Neuronal stem cell (in vitro differentiated cells): Measurements from ENCODE around the gene ANKRD28.
"Not testable (repeated sequence)": the region's sequence is repeated elsewhere in the genome, so short reads cannot be mapped to it uniquely, and the experiment has no call there.

Source experiments
- DNase-seq: peaks from one replicate; pipeline ENCODE4 v3.0.0-alpha.2; 2013; ENCODE audit warnings: low spot score
- H2AFZ ChIP-seq: one replicate; pipeline ENCODE4 v1.6.1; 2013; ENCODE audit warnings: mild to moderate bottlenecking, low read length, inconsistent platforms
- H2AK5ac ChIP-seq: 2 replicates; pipeline ENCODE4 v1.6.1; 2013; ENCODE audit warnings: low read depth, mild to moderate bottlenecking, inconsistent platforms, low read length, moderate library complexity, mixed read lengths
- H2BK120ac ChIP-seq: 2 replicates; pipeline ENCODE4 v1.6.1; 2013; ENCODE audit warnings: low read depth, mild to moderate bottlenecking, inconsistent platforms, low read length, moderate library complexity, mixed read lengths
- H2BK12ac ChIP-seq: one replicate; pipeline ENCODE4 v1.6.1; 2013; ENCODE audit warnings: low read length, inconsistent platforms
- H2BK15ac ChIP-seq: 2 replicates; pipeline ENCODE4 v1.6.1; 2013; ENCODE audit warnings: mild to moderate bottlenecking, low read length, inconsistent platforms, mixed read lengths
- H2BK5ac ChIP-seq: one replicate; pipeline ENCODE4 v1.6.1; 2013; ENCODE audit warnings: inconsistent platforms, mild to moderate bottlenecking, low read length, moderate library complexity
- H3K14ac ChIP-seq: one replicate; pipeline ENCODE4 v1.6.1; 2013; ENCODE audit warnings: low read length, inconsistent platforms
- H3K18ac ChIP-seq: 2 replicates; pipeline ENCODE4 v1.6.1; 2013; ENCODE audit warnings: low read length, inconsistent platforms
- H3K23ac ChIP-seq: 2 replicates; pipeline ENCODE4 v1.6.1; 2013; ENCODE audit warnings: low read depth, mild to moderate bottlenecking, mixed read lengths, low read length, inconsistent platforms; ENCODE audit not compliant: poor library complexity
- H3K27ac ChIP-seq: replicated peaks from 3 replicates; pipeline ENCODE4 v1.5.1; 2013; ENCODE audit warnings: low read length, inconsistent platforms
- H3K27me3 ChIP-seq, 3 experiments: 2 replicates each; pipeline ENCODE4 v1.6.1; 2013; ENCODE audit warnings: low read length in 3 of 3, mild to moderate bottlenecking in 2 of 3, inconsistent platforms in 1 of 3, low read depth in 1 of 3, mixed read lengths in 1 of 3, moderate library complexity in 1 of 3; ENCODE audit not compliant: control insufficient read depth in 3 of 3, insufficient read depth in 3 of 3
- H3K36me3 ChIP-seq, 2 donors: replicated peaks in 1 of 2; 2 replicates each; pipeline ENCODE4 v1.6.1; 2013; ENCODE audit warnings: low read length in 2 of 2; ENCODE audit not compliant: control insufficient read depth in 2 of 2, insufficient read depth in 2 of 2
- H3K4ac ChIP-seq: 2 replicates; pipeline ENCODE4 v1.6.1; 2013; ENCODE audit warnings: inconsistent platforms, mild to moderate bottlenecking, low read length, moderate library complexity
- H3K4me1 ChIP-seq, 2 donors: 1 replicate in 1 of 2; 2 replicates in 1 of 2; pipeline ENCODE4 v1.6.1; 2013; ENCODE audit warnings: low read length in 2 of 2, low read depth in 1 of 2; ENCODE audit not compliant: control insufficient read depth in 2 of 2, insufficient read depth in 1 of 2
- H3K4me2 ChIP-seq: one replicate; pipeline ENCODE4 v1.6.1; 2013; ENCODE audit warnings: mild to moderate bottlenecking, low read length, inconsistent platforms; ENCODE audit not compliant: insufficient read depth, poor library complexity, severe bottlenecking
- H3K4me3 ChIP-seq, 2 donors: 2 replicates each; pipeline ENCODE4 v1.5.1; 2013; ENCODE audit warnings: low read length in 2 of 2, mild to moderate bottlenecking in 2 of 2, inconsistent platforms in 1 of 2, moderate library complexity in 1 of 2
- H3K79me1 ChIP-seq: one replicate; pipeline ENCODE4 v1.6.1; 2013; ENCODE audit warnings: low read depth, mild to moderate bottlenecking, inconsistent platforms, low read length, moderate library complexity
- H3K9ac ChIP-seq: one replicate; pipeline ENCODE4 v1.6.1; 2013; ENCODE audit warnings: mild to moderate bottlenecking, low read depth, low read length, inconsistent platforms; ENCODE audit not compliant: poor library complexity
- H3K9me3 ChIP-seq, 2 donors: replicated peaks in 1 of 2; 2 replicates each; pipeline versions ENCODE3 to v1.6.1; 2013; ENCODE audit warnings: low read length in 2 of 2, mild to moderate bottlenecking in 2 of 2, inconsistent platforms in 1 of 2, low read depth in 1 of 2, mixed read lengths in 1 of 2, moderate library complexity in 1 of 2; ENCODE audit not compliant: control insufficient read depth in 2 of 2, insufficient read depth in 1 of 2
- H4K8ac ChIP-seq: one replicate; pipeline ENCODE4 v1.6.1; 2013; ENCODE audit warnings: low read depth, mild to moderate bottlenecking, inconsistent platforms, low read length, moderate library complexity
- H4K91ac ChIP-seq: one replicate; pipeline ENCODE4 v1.6.1; 2013; ENCODE audit warnings: low read length, low read depth, mild to moderate bottlenecking, inconsistent platforms; ENCODE audit not compliant: poor library complexity
- WGBS, 2 donors: extraction: QIAGEN DNeasy Blood & Tissue Kit; methylation state at CpG; one replicate each; pipeline ENCODE4 v1.1.7; 2013; ENCODE audit warnings: missing lambda C conversion rate in 2 of 2, mixed read lengths in 1 of 2; ENCODE audit not compliant: insufficient read length in 2 of 2, insufficient replicate concordance in 1 of 2; ENCODE audit errors: extremely low coverage in 2 of 2; 5-methylcytosine and 5-hydroxymethylcytosine counted together

ANKRD28 gene

DNA sequence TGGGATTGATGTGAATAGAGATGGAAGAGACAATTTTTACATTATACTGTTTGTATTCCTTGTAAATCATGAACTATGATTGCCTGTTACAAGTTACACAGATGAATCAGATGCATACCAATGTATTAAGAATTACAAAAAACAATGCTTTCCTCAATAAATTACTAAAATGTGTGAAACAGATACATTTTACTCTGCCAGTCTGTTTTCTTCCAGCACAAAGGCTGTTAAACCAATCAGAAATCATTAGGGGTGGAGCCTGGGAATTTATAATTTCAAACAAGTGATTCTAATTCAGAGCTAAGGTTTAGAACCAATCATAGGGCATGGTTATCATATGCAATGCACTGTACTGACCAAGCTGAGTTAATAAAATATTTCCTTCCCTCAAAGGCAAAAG is 21.8 kb upstream of the ANKRD28 start:
- Histone ChIP-seq H2BK120ac (no peak overlapping the region), H3K18ac (no peak overlapping the region), H3K4me1 (peaks cover 0 to 3% of the 10 kb centered on the region in 2 donors), H2BK15ac (no peak overlapping the region), H4K8ac (no peak overlapping the region), H3K27me3 (no peaks in the 10 kb centered on the region), H3K4ac (no peak overlapping the region), H3K9ac (no peak overlapping the region), H3K27ac (no peak overlapping the region), H3K4me3 (no peak overlapping the region), H3K23ac (no peak overlapping the region), H3K79me1 (no peaks in the 10 kb centered on the region), H3K36me3 (no peaks in the 10 kb centered on the region), H2AFZ (no peak overlapping the region), H3K9me3 (no peaks in the 10 kb centered on the region), H2AK5ac (no peak overlapping the region), H3K4me2 (no peak overlapping the region), H2BK12ac (no peak overlapping the region), H4K91ac (no peak overlapping the region), H3K14ac (no peak overlapping the region), H2BK5ac (no peak overlapping the region)
- DNase-seq, result no peak

DNA sequence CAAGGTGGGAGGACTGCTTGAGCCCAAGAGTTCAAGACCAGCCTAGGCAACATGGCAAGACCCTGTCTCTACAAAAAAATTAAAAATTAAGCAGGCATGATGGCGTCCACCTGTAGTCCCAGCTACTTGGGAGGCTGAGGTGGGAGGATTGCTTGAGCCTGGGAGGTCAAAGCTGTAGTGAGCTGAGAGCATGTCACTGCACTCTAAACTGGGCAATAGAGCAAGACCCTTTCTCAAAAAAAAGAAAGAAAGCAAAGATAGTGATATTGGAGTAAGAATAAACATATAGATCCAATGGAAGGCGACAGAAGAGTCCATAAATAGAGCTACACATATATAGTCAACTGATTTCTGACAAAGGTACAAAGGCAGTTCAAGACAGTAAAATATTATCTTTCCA is 21.3 kb upstream of the ANKRD28 start:
- no peak for DNase-seq
- Histone ChIP-seq H3K23ac (no peak overlapping the region), H3K14ac (no peak overlapping the region), H4K8ac (no peak overlapping the region), H2BK120ac (no peak overlapping the region), H3K9me3 (no peaks in the 10 kb centered on the region), H3K4me3 (no peak overlapping the region), H2AK5ac (no peak overlapping the region), H3K27ac (no peak overlapping the region), H2AFZ (no peak overlapping the region), H3K36me3 (no peaks in the 10 kb centered on the region), H2BK5ac (no peak overlapping the region), H3K4ac (no peak overlapping the region), H3K79me1 (no peaks in the 10 kb centered on the region), H2BK12ac (no peak overlapping the region), H3K27me3 (no peaks in the 10 kb centered on the region), H2BK15ac (no peak overlapping the region), H3K4me2 (no peak overlapping the region), H3K18ac (no peak overlapping the region), H4K91ac (no peak overlapping the region), H3K4me1 (peaks cover 0 to 3% of the 10 kb centered on the region in 2 donors), H3K9ac (no peak overlapping the region)
- WGBS, 2 donors, result no CpG with 5 or more reads among the region's 2 CpGs

DNA sequence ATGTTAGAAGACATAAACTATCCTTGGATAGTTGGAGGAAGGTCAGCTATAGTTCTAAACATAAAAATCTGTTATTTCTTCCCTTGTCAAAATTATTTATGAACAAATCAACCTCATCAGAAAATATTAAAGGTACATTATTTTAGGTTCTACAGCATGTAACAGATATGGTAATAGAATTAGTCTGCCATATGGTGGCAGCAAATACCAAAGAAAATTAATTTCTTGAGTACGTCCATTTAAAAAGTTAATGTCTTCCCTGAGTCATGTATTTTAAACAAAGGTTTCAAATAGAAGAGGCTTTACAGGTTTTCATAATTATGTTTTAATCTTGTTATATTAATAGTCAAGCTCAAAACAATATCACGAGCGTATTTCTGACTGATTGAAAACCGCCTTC is 17.9 kb upstream of the ANKRD28 start:
- Histone ChIP-seq H2BK5ac (no peak overlapping the region), H2BK12ac (no peak overlapping the region), H3K36me3 (no peaks in the 10 kb centered on the region), H3K4me2 (no peak overlapping the region), H3K23ac (no peak overlapping the region), H3K9me3 (no peaks in the 10 kb centered on the region), H3K79me1 (no peaks in the 10 kb centered on the region), H3K18ac (no peak overlapping the region), H2BK120ac (no peak overlapping the region), H3K27ac (no peak overlapping the region), H3K9ac (no peak overlapping the region), H2BK15ac (no peak overlapping the region), H3K4me1 (no peaks in the 10 kb centered on the region), H4K8ac (no peak overlapping the region), H3K14ac (no peak overlapping the region), H3K4ac (no peak overlapping the region), H2AFZ (no peak overlapping the region), H3K27me3 (no peaks in the 10 kb centered on the region), H3K4me3 (no peak overlapping the region), H2AK5ac (no peak overlapping the region), H4K91ac (no peak overlapping the region)
- no peak for DNase-seq
- WGBS, 2 donors, result no CpG with 5 or more reads among the region's 4 CpGs

DNA sequence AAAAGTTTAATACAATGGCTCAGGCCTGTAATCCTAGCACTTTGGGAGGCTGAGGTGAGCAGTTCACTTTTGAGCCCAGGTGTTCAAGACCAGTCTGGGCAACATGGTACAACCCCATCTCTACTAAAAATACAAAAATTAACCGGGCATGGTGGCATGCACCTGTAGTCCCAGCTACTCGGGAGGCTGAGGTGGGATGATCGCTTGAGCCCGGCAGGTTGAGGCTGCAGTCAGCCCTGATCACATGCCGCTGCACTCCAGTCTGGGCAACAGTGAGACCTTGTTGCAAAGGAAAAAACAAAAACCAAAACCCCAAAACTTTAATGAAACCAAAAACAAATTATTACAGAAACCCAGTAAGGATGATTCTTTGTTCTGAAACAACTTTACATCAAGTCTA is 15.3 kb upstream of the ANKRD28 start:
- not testable (repeated sequence) for H4K91ac ChIP-seq, H3K36me3 ChIP-seq, H3K23ac ChIP-seq, H2BK12ac ChIP-seq, H3K27ac ChIP-seq, H2BK120ac ChIP-seq, H3K14ac ChIP-seq, H3K4ac ChIP-seq, H2BK15ac ChIP-seq, H2BK5ac ChIP-seq, H3K9ac ChIP-seq, H3K4me2 ChIP-seq, H2AK5ac ChIP-seq, DNase-seq, H2AFZ ChIP-seq, H3K27me3 ChIP-seq, H3K4me3 ChIP-seq, H3K18ac ChIP-seq, H3K4me1 ChIP-seq, H3K9me3 ChIP-seq, H3K79me1 ChIP-seq, H4K8ac ChIP-seq
- WGBS, 2 donors, result no CpG with 5 or more reads among the region's 5 CpGs
